GM12801 (cell line): Measurements from ENCODE around the gene ZNF329.

ENCODE experiments used
- CTCF ChIP-seq: IDR thresholded peaks from one replicate; pipeline ENCODE4 v1.5.1; 2011; ENCODE audit warnings: control low read depth; ENCODE audit not compliant: insufficient read length; ENCODE audit errors: extremely low read depth

The ZNF329 gene

GRCh38 chr19:58079792-58080191 is 70.8 kb downstream of the ZNF329 start:
- no peak for TF ChIP-seq CTCF
